ENCODE measurements around the gene CNTRL.
"Not testable (repeated sequence)": the region's sequence is repeated elsewhere in the genome, so short reads cannot be mapped to it uniquely, and the experiment has no call there.

Gene CNTRL

DNA sequence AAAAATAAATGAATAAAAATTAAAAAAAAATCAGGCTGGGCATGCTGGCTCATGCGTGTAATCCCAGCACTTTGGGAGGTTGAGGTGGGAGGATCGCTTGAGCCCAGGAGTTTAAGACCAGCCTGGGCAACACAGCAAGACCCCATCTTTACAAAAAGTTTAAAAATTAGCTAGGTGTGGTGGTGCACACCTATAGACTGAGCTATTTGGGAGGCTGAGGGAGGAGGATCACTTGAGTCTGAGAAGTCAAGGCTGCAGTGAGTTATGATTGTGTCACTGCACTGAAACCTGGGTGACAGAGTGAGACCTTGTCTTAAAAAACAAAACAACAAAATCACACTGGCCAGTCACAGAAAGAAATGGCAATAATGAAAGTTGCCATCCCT lies 3.4 kb upstream of the CNTRL start:
- no peak for DNase-seq (ENCODE audit: low read depth)

DNA sequence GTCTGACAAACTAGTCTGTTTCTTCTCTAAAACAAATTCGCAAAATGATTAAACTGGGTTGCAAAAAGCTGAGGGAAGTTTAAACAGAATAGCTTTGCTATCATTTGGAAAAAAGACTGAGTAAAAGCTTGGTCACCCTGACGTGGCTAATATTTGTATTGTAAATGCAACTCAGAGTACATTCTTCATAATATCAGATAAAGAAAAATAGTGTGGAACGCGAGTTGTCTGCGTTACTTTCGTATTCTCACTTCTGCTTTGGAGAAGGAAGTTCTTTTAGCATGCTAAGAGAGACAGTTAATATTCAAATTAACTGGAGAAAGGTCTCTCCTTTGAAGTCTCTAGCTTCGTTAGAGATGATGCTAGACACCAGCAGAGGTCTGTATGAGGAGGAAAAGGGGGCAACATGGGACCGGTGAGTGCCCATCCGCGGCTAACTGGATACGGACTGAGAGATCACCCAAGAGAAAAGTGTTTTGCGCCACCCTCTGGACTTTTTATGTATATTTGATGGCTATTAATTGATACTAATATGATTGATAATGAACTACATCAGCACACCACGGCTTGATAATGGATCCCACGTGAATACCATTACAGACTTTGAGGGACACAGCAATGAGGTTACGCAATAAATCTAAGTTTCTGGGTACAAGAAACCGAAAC lies 2.9 kb upstream of the CNTRL start:
- peak; percentile 5 for DNase-seq (ENCODE audit: low read depth)

DNA sequence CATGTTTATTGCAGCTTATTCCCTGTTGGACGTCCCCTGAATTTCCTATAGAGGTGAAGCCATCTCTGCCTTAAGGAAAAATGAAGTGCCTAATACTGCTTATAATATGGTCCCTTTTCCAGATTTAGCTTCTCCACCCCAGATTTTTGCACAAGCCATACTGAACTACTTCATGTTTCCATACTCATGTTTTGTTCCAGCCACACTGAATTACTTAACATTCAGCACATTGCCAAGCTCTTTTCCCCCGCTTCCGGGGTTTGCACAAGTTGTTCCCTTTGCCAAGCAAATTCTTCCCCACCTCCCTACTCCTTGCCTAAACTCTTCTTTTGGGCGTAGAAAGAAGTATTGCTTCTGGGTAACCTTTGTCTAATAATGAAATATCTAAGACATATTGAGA lies 1.7 kb upstream of the CNTRL start:
- DNase-seq (ENCODE audit: low read depth), result no peak

DNA sequence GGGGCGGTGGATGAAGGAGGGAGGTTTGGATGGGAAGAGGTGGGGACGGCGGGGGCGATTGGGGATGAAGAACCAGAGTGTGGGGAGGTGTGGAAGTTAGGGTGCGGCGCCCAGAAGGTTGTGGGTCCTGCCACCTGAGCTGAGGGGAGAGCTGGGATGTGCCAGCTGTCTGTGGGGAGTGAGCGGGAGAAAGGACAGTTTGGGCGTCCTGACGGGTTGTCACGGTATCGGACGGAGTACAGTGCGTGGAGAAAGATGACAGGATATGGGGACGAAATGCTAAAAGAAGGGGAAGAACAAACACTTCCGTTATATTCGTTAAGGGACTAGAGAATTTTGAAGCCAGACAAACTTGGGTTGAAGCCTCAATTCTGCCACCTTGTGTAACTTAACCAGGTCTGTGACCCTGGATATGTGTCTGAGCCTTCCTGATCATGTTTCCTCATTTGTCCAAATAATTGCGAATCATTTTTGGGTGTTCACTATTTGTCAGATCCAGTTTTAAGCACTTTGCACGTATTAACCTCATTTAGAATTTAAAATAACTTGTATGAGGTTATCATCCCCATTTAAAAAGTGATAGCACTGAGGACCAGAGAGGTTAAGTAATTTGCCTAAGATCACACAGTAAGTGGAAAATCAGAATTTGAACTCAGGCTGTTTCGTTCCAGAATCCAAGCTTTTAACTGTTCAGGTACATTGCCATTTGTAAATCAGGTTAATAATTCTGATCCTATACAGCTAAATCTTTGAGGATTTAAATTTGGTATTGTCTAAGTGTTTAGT lies 689 bp downstream of the CNTRL start:
- no peak for DNase-seq (ENCODE audit: low read depth)

DNA sequence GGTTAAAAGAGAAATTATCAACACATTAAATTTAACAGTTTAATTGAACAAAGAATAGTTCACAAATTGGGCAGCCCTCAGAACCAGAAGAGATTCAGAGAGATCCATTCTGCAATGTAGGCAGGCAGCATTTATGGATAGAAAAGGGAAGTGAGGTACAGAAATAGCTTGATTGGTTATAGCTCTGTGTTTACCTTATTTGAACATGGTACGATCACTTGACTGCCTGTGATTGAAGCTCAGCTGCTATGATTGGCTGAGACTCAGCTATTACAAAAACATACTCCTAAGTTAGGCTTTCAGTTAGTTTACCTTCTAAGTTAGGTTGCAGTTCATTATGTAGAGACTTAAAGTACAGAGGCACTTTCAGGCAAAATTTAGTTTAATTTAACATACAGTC lies 7.3 kb downstream of the CNTRL start:
- DNase-seq (ENCODE audit: low read depth), result no peak

DNA sequence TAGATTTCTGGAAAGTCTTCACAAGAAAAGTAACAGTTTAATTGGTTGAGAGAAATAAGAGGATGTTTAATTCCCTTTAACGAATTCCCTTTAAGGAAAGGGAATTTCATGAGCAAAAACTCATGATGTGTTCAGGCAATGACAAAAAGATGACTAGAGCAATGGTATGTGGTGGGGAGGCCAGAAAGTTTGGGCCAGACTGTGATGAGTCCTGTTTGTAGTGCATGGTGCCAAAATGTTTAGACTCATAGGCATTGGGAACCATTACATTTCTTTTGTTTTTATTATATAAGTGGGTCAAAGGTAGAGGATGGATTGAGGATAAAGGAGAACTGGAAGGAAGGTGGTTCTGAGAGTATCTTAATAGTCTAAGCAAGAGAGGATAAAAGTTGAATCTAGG lies 10.9 kb downstream of the CNTRL start:
- no peak for DNase-seq (ENCODE audit: low read depth)

DNA sequence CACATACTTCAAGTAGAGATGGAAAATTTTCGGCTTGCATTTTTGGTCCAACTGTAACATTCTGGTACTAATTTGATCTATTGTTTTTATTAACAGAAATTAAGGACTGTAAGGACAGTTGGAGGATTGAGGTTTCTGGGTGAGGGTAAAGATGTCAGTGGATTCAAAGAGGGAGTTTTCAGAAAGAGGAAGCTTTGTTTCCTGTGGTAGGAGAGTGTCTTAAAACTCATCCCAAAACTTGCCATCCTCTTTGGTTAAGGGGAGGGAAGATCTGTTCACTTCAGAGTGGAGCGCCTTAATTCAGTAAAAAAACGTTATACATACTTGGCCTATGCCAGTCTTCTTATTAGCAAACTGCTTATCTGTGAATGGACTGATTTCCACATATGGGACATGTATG lies 13.8 kb downstream of the CNTRL start:
- DNase-seq (ENCODE audit: low read depth), result no peak

DNA sequence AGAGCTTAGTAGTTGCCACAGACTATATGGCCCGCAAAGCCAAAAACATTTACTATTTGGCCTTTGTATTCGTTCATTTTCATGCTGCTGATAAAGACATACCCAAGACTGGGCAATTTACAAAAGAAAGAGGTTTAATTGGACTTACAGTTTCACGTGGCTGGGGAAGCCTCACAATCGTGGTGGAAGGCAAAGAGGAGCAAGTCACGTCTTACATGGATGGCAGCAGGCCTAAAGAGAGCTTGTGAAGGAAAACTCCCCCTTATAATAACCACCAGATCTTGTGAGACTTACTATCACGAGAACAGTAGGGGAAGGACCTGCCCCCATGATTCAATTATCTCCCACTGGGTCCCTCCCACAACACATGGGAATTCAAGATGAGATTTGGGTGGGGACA lies 16.0 kb downstream of the CNTRL start:
- DNase-seq (ENCODE audit: low read depth), result not testable (repeated sequence)

DNA sequence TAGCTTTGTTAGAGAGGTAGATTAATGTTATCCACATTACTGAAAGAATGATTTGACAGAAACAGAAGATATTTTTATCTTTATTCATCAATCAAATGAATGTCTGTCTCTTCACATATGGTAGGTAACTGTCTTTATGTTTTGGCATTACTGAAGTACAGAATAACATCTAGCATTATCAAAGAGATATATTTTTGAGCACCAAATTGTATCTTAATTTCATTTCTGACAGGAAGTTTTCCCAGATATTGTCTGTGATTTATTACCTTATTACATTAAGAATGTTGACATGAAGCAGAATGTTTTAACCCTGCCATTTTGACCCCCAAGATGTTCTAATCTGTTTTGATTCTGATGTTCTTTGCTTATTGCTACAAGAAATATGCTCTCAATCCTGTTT lies 20.3 kb downstream of the CNTRL start:
- no peak for DNase-seq (ENCODE audit: low read depth)

DNA sequence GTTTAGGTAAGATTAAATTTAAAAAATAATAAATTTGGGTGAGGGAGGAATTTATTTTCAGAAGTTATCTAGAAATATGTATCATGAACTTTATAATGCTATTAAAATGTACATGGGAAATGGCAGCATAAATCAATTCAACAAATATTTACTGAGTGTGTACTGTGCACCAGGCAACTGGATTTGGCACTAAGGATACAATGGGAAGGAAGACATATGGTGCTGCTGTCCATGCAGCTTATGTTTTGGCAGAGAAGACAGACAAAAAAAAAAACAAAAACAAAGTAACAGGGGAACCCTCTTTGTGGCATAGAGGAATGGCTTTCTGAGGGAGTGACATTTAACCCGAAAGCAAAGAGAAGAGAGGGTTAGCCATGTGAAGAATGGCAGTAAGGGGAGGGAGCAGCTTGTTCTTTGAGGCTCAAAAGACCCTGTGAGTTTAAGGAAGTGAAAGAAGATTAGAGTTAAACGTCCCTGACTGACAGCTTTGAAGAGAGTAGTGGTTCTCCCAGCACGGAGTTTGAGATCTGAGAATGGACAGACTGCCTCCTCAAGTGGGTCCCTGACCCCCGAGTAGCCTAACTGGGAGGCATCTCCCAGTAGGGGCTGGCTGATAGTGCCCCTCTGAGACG lies 23.9 kb downstream of the CNTRL start:
- no peak for DNase-seq (ENCODE audit: low read depth)

DNA sequence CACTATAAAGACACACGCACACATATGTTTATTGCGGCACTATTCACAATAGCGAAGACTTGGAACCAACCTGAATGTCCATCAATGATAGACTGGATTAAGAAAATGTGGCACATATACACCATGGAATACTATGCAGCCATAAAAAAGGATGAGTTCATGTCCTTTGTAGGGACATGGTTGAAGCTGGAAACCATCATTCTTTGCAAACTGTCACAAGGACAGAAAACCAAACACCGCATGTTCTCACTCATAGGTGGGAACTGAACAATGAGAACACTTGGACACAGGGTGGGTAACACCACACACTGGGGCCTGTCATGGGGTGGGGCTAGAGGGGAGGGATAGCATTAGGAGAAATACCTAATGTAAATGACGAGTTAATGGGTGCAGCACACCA lies 29.3 kb downstream of the CNTRL start:
- DNase-seq (ENCODE audit: low read depth), result not testable (repeated sequence)

DNA sequence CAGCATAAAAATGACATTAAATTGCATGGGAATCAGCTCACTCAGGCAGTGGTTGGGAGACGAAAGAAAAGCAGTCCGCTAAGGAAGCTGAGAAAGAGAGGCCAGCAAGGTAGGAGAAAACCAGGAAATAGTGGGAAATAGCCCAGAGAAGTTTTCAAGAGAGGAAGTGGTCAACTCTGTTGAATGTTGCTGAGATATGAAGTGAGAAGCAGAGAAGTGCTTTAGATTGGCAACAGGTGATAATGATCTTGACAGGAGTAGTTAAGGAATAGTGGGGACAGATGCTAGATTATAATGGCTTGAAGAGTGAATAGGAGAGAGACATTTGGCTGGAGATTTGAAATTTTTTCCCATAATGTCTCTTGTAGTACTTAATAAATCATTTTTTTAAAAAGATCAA lies 30.8 kb downstream of the CNTRL start:
- no peak for DNase-seq (ENCODE audit: low read depth)

DNA sequence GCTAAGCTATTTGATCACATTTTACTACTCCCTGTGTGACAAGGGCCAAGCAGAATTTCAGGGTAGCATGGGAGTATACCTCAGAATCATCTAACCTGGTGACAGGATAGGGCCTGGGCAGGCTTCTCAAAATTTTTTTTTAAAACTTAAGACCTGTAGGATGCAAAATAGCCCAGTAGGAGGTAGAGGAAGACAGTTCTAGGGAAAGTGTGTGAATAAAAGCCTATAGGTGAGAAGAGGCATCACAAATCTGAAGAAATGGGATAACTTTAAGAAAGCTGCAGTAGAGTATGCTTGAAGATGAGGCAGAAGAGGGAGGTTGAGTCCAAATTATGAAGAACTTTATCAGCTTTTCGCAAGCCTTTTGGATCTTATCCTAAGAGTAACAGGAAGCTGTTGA lies 32.3 kb downstream of the CNTRL start:
- DNase-seq (ENCODE audit: low read depth), result no peak

DNA sequence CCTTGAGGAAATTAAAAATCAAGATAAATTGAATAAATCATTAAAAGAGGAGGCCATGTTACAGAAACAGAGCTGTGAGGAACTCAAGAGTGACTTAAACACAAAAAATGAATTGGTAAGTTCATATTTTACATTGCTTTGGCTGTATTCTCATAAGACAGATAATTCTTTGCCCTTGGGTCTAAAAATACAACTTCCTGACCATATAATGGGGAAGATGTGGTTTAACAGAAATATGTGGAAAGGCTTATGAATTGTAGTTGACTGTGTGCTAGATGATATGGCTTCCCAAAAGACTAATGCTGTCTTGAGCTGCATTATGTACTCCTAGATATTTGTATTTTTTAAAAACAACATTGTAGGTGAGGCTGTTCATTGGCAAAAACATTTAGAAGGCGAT lies 33.1 kb downstream of the CNTRL start:
- DNase-seq (ENCODE audit: low read depth), result no peak

DNA sequence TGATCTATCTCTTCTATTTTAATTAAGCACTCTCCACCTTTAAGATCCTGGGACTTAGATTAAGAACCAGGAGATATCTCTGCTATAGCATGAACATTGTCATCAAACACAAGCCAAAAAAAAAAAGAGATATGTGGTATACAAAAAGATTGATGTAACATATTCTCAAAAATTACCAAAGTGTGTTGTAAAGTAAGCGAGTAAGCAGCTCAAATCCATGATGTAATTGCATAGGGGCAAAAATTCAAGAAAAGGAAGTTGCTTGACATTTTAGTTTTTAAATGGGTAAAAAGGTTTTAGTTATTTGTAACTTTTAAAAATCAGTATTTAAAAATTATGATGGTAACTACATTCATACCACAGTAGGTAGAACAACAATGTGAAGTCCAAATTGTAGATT lies 40.7 kb downstream of the CNTRL start:
- no peak for DNase-seq (ENCODE audit: low read depth)

DNA sequence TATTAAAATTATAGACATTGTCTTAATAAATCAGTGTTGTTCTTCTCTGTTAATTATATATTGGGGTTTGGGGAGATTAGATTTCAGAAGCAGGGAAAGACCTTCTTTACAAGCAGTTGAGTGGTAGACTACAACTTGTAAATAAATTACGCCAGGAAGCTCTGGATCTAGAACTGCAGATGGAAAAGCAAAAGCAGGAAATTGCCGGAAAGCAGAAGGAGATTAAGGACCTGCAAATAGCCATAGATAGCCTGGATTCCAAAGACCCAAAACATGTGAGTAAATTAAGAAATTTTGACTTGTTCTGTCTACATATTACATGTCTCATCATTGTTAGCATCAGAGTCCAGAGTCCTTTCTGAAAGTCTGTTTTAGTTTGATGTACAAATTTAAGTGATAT lies 43.5 kb downstream of the CNTRL start:
- DNase-seq (ENCODE audit: low read depth), result no peak

DNA sequence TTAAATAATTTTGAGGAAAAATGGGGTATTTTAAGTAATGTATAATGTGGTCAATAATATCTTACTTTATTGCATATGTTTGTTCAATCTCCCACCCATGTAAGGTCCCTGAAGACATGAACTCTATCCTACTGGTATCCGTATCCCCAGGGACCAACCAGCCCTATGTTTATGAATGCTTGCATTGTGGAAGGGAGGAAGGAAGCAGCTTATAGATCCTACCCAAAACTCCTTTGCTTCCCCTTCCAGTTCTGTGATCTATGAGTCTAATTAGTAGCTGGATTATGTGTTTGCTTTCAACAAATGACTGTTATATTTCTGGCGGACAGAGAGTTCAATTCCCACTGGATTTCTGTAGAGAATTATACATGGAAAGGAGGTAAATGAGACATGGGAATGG lies 45.6 kb downstream of the CNTRL start:
- DNase-seq (ENCODE audit: low read depth), result no peak

DNA sequence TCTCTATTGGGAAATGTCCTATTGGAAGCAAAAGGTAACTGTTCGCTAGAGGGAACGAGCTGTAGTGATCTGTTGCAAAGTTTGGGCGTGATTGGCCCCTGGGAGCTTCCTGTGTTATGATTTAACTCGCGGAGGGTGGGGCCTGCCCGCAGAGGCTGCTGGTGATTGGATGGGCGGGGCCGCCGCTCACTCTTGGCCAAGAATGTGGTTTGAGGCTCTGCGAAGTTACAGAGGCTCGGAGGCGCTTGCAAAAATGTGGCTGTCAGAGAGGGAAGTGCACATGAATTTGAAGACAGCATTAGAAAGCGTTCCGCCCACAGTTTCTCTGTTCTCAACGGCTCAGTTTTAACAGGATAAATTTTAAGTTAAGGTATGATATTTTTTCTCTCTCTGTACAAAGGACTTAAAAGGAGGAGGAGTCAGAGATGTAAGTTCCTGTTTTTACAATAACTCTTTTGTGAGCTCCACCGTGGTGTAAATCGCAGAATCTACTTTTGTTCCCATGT lies 46.9 kb downstream of the CNTRL start:
- peak; percentile 93 for DNase-seq (ENCODE audit: low read depth)

DNA sequence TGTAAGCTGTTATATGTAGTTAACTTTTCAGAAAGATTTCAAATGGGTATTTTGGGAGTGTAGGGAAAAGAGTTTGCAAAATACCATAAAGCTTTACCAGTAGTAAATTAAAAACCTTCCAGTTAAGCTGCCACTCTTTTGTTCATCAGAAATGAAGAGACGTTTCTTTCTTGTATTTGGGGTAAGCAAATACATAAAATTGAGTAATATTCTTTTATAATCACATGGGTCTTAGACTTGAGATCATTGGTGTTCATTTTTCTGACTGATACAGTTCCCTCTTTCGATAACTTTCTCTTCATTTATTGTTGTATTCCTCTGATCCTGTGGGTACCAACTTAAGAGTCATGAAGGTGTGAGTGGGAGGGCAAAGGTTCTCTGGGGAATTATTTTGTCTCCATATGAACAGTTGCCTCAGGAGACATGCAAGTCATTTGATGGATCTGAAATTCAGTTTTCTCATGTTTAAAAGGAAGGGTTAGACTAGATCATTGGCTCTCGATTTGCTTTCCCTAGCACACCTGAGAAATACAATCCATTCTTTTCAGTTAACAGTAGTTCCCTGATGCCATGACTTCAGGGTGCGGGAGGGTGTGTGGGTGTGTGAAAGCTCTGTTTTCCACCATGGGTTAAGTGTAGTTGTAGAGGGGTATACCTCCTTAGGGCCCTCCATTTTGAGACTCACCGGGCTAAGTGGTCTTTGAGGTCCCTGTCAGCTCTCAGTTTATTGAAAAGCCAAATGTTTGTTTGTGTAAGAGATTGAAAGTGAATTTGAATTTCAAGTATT lies 47.7 kb downstream of the CNTRL start:
- no peak for DNase-seq (ENCODE audit: low read depth)

DNA sequence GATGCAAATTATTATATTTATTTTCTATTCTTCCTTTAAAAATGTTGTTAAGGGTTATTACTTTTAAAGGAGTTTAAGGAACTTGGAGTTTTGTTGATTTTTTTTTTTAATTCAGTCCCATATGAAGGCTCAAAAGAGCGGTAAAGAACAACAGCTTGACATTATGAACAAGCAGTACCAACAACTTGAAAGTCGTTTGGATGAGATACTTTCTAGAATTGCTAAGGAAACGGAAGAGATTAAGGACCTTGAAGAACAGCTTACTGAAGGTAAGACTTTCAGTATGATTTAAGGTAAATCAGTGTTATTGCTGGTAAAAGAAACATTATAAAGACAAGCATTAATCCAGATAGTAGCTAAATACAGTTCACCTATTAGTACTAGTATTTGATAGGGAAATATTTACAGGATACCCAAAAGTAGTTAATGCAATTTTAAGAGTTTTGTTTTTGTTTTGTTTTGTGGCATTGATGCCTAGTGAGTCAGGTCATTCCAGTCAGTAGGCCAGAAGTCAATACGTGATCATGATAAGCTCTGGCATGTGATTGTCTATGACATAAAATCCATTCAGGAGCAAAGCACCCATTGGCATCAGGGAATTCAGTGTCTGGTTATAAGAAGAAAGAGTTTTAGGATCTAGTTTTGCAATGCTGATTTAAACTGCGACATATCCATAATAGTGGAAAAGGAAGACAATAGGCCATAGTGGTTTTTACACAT lies 49.2 kb downstream of the CNTRL start:
- DNase-seq (ENCODE audit: low read depth), result no peak

DNA sequence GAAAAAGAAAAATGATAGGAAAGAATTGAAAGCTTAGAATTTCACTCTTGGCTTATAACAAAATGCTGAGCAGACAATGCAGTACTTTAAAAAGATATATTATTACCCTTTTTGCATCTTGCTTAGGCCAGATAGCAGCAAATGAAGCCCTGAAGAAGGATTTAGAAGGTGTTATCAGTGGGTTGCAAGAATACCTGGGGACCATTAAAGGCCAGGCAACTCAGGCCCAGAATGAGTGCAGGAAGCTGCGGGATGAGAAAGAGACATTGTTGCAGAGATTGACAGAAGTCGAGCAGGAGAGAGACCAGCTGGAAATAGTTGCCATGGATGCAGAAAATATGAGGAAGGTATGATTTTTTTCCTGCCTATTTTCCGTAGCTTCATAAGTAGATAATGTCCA lies 50.8 kb downstream of the CNTRL start:
- DNase-seq (ENCODE audit: low read depth), result no peak

DNA sequence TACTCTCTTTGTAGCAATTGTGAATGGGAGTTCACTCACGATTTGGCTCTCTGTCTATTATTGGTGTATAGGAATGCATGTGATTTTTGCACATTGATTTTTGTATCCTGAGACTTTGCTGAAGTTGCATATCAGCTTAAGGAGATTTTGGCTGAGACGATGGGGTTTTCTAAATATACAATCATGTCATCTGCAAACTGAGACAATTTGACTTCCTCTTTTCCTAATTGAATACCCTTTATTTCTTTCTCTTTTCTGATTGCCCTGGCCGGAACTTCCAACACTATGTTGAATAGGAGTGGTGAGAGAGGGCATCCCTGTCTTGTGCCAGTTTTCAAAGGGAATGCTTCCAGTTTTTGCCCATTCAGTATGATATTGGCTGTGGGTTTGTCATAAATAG lies 54.6 kb downstream of the CNTRL start:
- DNase-seq (ENCODE audit: low read depth), result not testable (repeated sequence)
